Lower leg skin (tissue), 4 donors: ENCODE results near the gene CACNG1. TPM values are rescaled to one million over a fixed set of nuclear protein-coding genes. Genes with fewer than 3 reads are reported as not detected.

Experiments used
- DNase-seq, 2 donors: peaks; one replicate each; pipeline ENCODE4 v3.0.0-alpha.2; 2019; ENCODE audit warnings: low spot score in 2 of 2
- H3K4me3 ChIP-seq: fragments of 200-600 bp; sonication (generic); 2 replicates; pipeline ENCODE4 v1.5.1; 2017; ENCODE audit warnings: mild to moderate bottlenecking, low read depth; ENCODE audit not compliant: poor library complexity, severe bottlenecking
- CTCF ChIP-seq, 3 donors: fragments of 450-650 bp; IDR thresholded peaks; one replicate each; pipeline ENCODE4 v1.5.1; 2016; ENCODE audit warnings: antibody characterized with exemption in 3 of 3, mild to moderate bottlenecking in 3 of 3, moderate library complexity in 2 of 3
- POLR2A ChIP-seq, 2 donors: fragments of 450-650 bp; IDR thresholded peaks; one replicate each; pipeline ENCODE4 v1.6.1; 2016 to 2017; ENCODE audit warnings: antibody characterized with exemption in 2 of 2, mild to moderate bottlenecking in 1 of 2, moderate library complexity in 1 of 2
- WGBS, 2 donors: methylation state at CpG; one replicate each; pipeline ENCODE4 v1.1.5; 2018; 5-methylcytosine and 5-hydroxymethylcytosine counted together
- intact Hi-C: fragments of 100-400 bp; cut with DNase I; formaldehyde crosslinking; loops from one replicate; pipeline ENCODE4 v1.15.0; 2023; ENCODE audit warnings: low total_unique reads
- total RNA-seq, 4 donors: library from RNA; depleted of rRNA; stranded (reverse); fragments of >200 nt; gene quantifications; one replicate each; pipeline ENCODE4 v1.1.0, GENCODE V29; 2016

Gene CACNG1
- total RNA-seq, 4 donors from 2014 or later = not detected

GRCh38 chr17:67004181-67004580 is 40.2 kb upstream of the CACNG1 start:
- intact Hi-C loops = no loop called here
- no peak for TF ChIP-seq POLR2A (IDR thresholded peaks at IDR 0.05)
- 63 to 64% methylated on average over 11 of the region's 11 CpGs for WGBS, 2 donors
- no peak overlapping the region for H3K4me3 ChIP-seq
- no peak for DNase-seq

- WGBS, 2 donors = 87 to 92% methylated on average over 6 of the region's 6 CpGs
Observed at GRCh38 chr17:67007266-67007665, 37.1 kb upstream of the CACNG1 start.

GRCh38 chr17:67008101-67008500 is 36.3 kb upstream of the CACNG1 start:
- intact Hi-C loops = no loop called here
- no peak for TF ChIP-seq CTCF (IDR thresholded peaks at IDR 0.05)
- TF ChIP-seq POLR2A (IDR thresholded peaks at IDR 0.05) = no peak
- H3K4me3 ChIP-seq = no peak overlapping the region
- no peak for DNase-seq
- 76 to 79% methylated on average over 6 of the region's 6 CpGs for WGBS, 2 donors

More at GRCh38 chr17:67007266-67007665, 37.1 kb upstream of the CACNG1 start:
- TF ChIP-seq POLR2A (IDR thresholded peaks at IDR 0.05) (no peak), CTCF (IDR thresholded peaks at IDR 0.05) (no peak)
- H3K4me3 ChIP-seq = no peak overlapping the region
- DNase-seq = no peak
- intact Hi-C loops = no loop called here

- WGBS, 2 donors = 82 to 83% methylated on average over 9 of the region's 9 CpGs
- intact Hi-C loops = no loop called here
- TF ChIP-seq CTCF (IDR thresholded peaks at IDR 0.05) (no peak), POLR2A (IDR thresholded peaks at IDR 0.05) (no peak)
- DNase-seq = no peak
- no peak overlapping the region for H3K4me3 ChIP-seq
Observed at GRCh38 chr17:67011527-67012175, 32.7 kb upstream of the CACNG1 start.

GRCh38 chr17:67013891-67014290 is 30.5 kb upstream of the CACNG1 start:
- WGBS, 2 donors = 67 to 81% methylated on average over 8 of the region's 8 CpGs
- intact Hi-C loops = no loop called here
- no peak overlapping the region for H3K4me3 ChIP-seq
- no peak for DNase-seq
- TF ChIP-seq POLR2A (IDR thresholded peaks at IDR 0.05) (no peak), CTCF (IDR thresholded peaks at IDR 0.05) (no peak)

- TF ChIP-seq CTCF (IDR thresholded peaks at IDR 0.05) (no peak), POLR2A (IDR thresholded peaks at IDR 0.05) (no peak)
- intact Hi-C loops = no loop called here
- H3K4me3 ChIP-seq = no peak overlapping the region
- DNase-seq = no peak
- WGBS, 2 donors = 83 to 84% methylated on average over 11 of the region's 11 CpGs
Observed at GRCh38 chr17:67015001-67015400, 29.4 kb upstream of the CACNG1 start.
